ENCODE data around the gene GSN.

GSN gene

GRCh38 chr9:121354141-121354540, 86.2 kb downstream of the GSN start:
- H3K4me3 ChIP-seq (ENCODE audit: low read length) = no peak overlapping the region
- DNase-seq (ENCODE audit: low read depth) = no peak
- no peak for TF ChIP-seq CTCF (IDR thresholded peaks at IDR 0.05; ENCODE audit: insufficient read depth, low read depth, low read length, missing control alignments)

GRCh38 chr9:121354762-121355161, 86.8 kb downstream of the GSN start:
- DNase-seq (ENCODE audit: low read depth) = no peak
- no peak for TF ChIP-seq CTCF (IDR thresholded peaks at IDR 0.05; ENCODE audit: insufficient read depth, low read depth, low read length, missing control alignments)
- no peak overlapping the region for H3K4me3 ChIP-seq (ENCODE audit: low read length)

- DNase-seq (ENCODE audit: low read depth) = no peak
- no peak for TF ChIP-seq CTCF (IDR thresholded peaks at IDR 0.05; ENCODE audit: insufficient read depth, low read depth, low read length, missing control alignments)
- no peak overlapping the region for H3K4me3 ChIP-seq (ENCODE audit: low read length)
These were observed 89.0 kb downstream of the GSN start for GRCh38 chr9:121357011-121357410.

GRCh38 chr9:121358751-121359150, 90.8 kb downstream of the GSN start:
- no peak for TF ChIP-seq CTCF (IDR thresholded peaks at IDR 0.05; ENCODE audit: insufficient read depth, low read depth, low read length, missing control alignments)
- H3K4me3 ChIP-seq (ENCODE audit: low read length) = no peak overlapping the region
- no peak for DNase-seq (ENCODE audit: low read depth)

- no peak for DNase-seq (ENCODE audit: low read depth)
- no peak for TF ChIP-seq CTCF (IDR thresholded peaks at IDR 0.05; ENCODE audit: insufficient read depth, low read depth, low read length, missing control alignments)
- H3K4me3 ChIP-seq (ENCODE audit: low read length) = no peak overlapping the region
These were observed 91.7 kb downstream of the GSN start for GRCh38 chr9:121359351-121360294.

GRCh38 chr9:121360601-121361374, 92.8 kb downstream of the GSN start:
- DNase-seq (ENCODE audit: low read depth) = peak; percentile 61
- H3K4me3 ChIP-seq (ENCODE audit: low read length) = no peak overlapping the region
- TF ChIP-seq CTCF (IDR thresholded peaks at IDR 0.05; ENCODE audit: insufficient read depth, low read depth, low read length, missing control alignments) = no peak
